ENCODE data around the gene HOXD9. TPM values are rescaled to one million over a fixed set of nuclear protein-coding genes. Genes with fewer than 3 reads are reported as not detected.

The HOXD9 gene
- total RNA-seq, 1 donor, result 0.36 TPM

GRCh38 chr2:176137252-176137580, 14.7 kb downstream of the HOXD9 start:
- peak; percentile 66 for DNase-seq (ENCODE audit: insufficient read length, low spot score, missing footprints)
- H3K4me2 ChIP-seq (ENCODE audit: insufficient read depth, low read length), result peak overlapping the region; percentile 88
- peak overlapping the region; percentile 86 for H3K4me3 ChIP-seq (ENCODE audit: insufficient read depth, low read length)
- H2AFZ ChIP-seq (ENCODE audit: low read length), result peak overlapping the region; percentile 63
- peaks cover 49% of the 10 kb centered on the region for H3K79me2 ChIP-seq (ENCODE audit: insufficient read depth, low read length)
- H3K9me3 ChIP-seq (ENCODE audit: low read depth, low read length), result no peaks in the 10 kb centered on the region
- peaks cover 3% of the 10 kb centered on the region for H3K36me3 ChIP-seq (ENCODE audit: insufficient read depth, low read length)
- H3K27ac ChIP-seq (ENCODE audit: low read depth, low read length), result peak overlapping the region; percentile 89
- H4K20me1 ChIP-seq (ENCODE audit: insufficient read depth, low read length), result peaks cover 4% of the 10 kb centered on the region
- TF ChIP-seq CTCF (IDR thresholded peaks at IDR 0.05; ENCODE audit: extremely low read depth, low read depth, low read length), result no peak
- peaks cover 24% of the 10 kb centered on the region for H3K4me1 ChIP-seq (ENCODE audit: insufficient read depth, low read length)
- no peaks in the 10 kb centered on the region for H3K27me3 ChIP-seq (ENCODE audit: insufficient read depth, low read length)

GRCh38 chr2:176137906-176138305, 15.4 kb downstream of the HOXD9 start:
- Histone ChIP-seq H3K4me3 (ENCODE audit: insufficient read depth, low read length) (peak overlapping the region; percentile 86), H3K27ac (ENCODE audit: low read depth, low read length) (no peak overlapping the region), H3K27me3 (ENCODE audit: insufficient read depth, low read length) (no peaks in the 10 kb centered on the region), H3K4me1 (ENCODE audit: insufficient read depth, low read length) (peaks cover 24% of the 10 kb centered on the region), H3K4me2 (ENCODE audit: insufficient read depth, low read length) (peak overlapping the region; percentile 88), H3K9me3 (ENCODE audit: low read depth, low read length) (no peaks in the 10 kb centered on the region), H2AFZ (ENCODE audit: low read length) (no peak overlapping the region), H3K79me2 (ENCODE audit: insufficient read depth, low read length) (peaks cover 50% of the 10 kb centered on the region), H4K20me1 (ENCODE audit: insufficient read depth, low read length) (peaks cover 4% of the 10 kb centered on the region), H3K36me3 (ENCODE audit: insufficient read depth, low read length) (no peaks in the 10 kb centered on the region)
- DNase-seq (ENCODE audit: insufficient read length, low spot score, missing footprints), result no peak
- no peak for TF ChIP-seq CTCF (IDR thresholded peaks at IDR 0.05; ENCODE audit: extremely low read depth, low read depth, low read length)

GRCh38 chr2:176138526-176138922, 16.0 kb downstream of the HOXD9 start:
- no peaks in the 10 kb centered on the region for H3K9me3 ChIP-seq (ENCODE audit: low read depth, low read length)
- H2AFZ ChIP-seq (ENCODE audit: low read length), result no peak overlapping the region
- peaks cover 4% of the 10 kb centered on the region for H4K20me1 ChIP-seq (ENCODE audit: insufficient read depth, low read length)
- no peak overlapping the region for H3K4me3 ChIP-seq (ENCODE audit: insufficient read depth, low read length)
- DNase-seq (ENCODE audit: insufficient read length, low spot score, missing footprints), result no peak
- peaks cover 24% of the 10 kb centered on the region for H3K4me1 ChIP-seq (ENCODE audit: insufficient read depth, low read length)
- H3K36me3 ChIP-seq (ENCODE audit: insufficient read depth, low read length), result no peaks in the 10 kb centered on the region
- H3K79me2 ChIP-seq (ENCODE audit: insufficient read depth, low read length), result peaks cover 52% of the 10 kb centered on the region
- TF ChIP-seq CTCF (IDR thresholded peaks at IDR 0.05; ENCODE audit: extremely low read depth, low read depth, low read length), result no peak
- H3K4me2 ChIP-seq (ENCODE audit: insufficient read depth, low read length), result peak overlapping the region; percentile 19
- peak overlapping the region; percentile 5 for H3K27ac ChIP-seq (ENCODE audit: low read depth, low read length)
- no peaks in the 10 kb centered on the region for H3K27me3 ChIP-seq (ENCODE audit: insufficient read depth, low read length)

GRCh38 chr2:176138923-176139660, 16.6 kb downstream of the HOXD9 start:
- Histone ChIP-seq H3K79me2 (ENCODE audit: insufficient read depth, low read length) (peaks cover 57% of the 10 kb centered on the region), H3K9me3 (ENCODE audit: low read depth, low read length) (no peaks in the 10 kb centered on the region), H3K36me3 (ENCODE audit: insufficient read depth, low read length) (no peaks in the 10 kb centered on the region), H4K20me1 (ENCODE audit: insufficient read depth, low read length) (peaks cover 4% of the 10 kb centered on the region), H3K27me3 (ENCODE audit: insufficient read depth, low read length) (no peaks in the 10 kb centered on the region), H2AFZ (ENCODE audit: low read length) (no peak overlapping the region), H3K4me3 (ENCODE audit: insufficient read depth, low read length) (peak overlapping the region; percentile 1), H3K4me1 (ENCODE audit: insufficient read depth, low read length) (peaks cover 24% of the 10 kb centered on the region), H3K4me2 (ENCODE audit: insufficient read depth, low read length) (peak overlapping the region; percentile 25), H3K27ac (ENCODE audit: low read depth, low read length) (peak overlapping the region; percentile 5)
- TF ChIP-seq CTCF (IDR thresholded peaks at IDR 0.05; ENCODE audit: extremely low read depth, low read depth, low read length), result no peak
- peak; percentile 77 for DNase-seq (ENCODE audit: insufficient read length, low spot score, missing footprints)
